DND-41 (cell line): ENCODE results near the gene ARMC3.

ENCODE experiments used
- ATAC-seq: fragments of 200-7000 bp; cut with Tn5 transposase; 3 replicates; pipeline ENCODE4 v1.9.1; 2021; ENCODE audit warnings: low read depth; ENCODE audit not compliant: insufficient read depth
- DNase-seq: peaks from one replicate; pipeline ENCODE4 v3.0.0-alpha.2; 2020
- H2AFZ ChIP-seq: 2 replicates; pipeline ENCODE4 v1.6.0; 2012; ENCODE audit warnings: low read depth, low read length
- H3K27ac ChIP-seq: 2 replicates; pipeline ENCODE4 v1.5.1; 2012; ENCODE audit warnings: low read length, inconsistent platforms
- H3K27me3 ChIP-seq: fragments of 200-600 bp; sonication (generic); 2 replicates; pipeline ENCODE4 v1.6.0; 2012; ENCODE audit warnings: low read length, mild to moderate bottlenecking, inconsistent platforms; ENCODE audit not compliant: insufficient read depth, poor library complexity
- H3K36me3 ChIP-seq: 2 replicates; pipeline ENCODE4 v1.5.1; 2012; ENCODE audit warnings: low read length, inconsistent platforms; ENCODE audit not compliant: insufficient read depth
- H3K4me1 ChIP-seq: 2 replicates; pipeline ENCODE4 v1.5.1; 2012; ENCODE audit warnings: mild to moderate bottlenecking, low read length; ENCODE audit not compliant: insufficient read depth
- H3K4me2 ChIP-seq: 2 replicates; pipeline ENCODE4 v1.6.0; 2012; ENCODE audit warnings: mild to moderate bottlenecking, moderate library complexity, low read length, inconsistent platforms; ENCODE audit not compliant: insufficient read depth
- H3K4me3 ChIP-seq, 2 experiments: fragments of 200-600 bp in 1 of 2; shearing (Covaris generic) in 1 of 2; 2 replicates each; pipeline ENCODE4 v1.5.1; 2012 to 2016; ENCODE audit warnings: inconsistent platforms in 2 of 2, low read length in 2 of 2, mild to moderate bottlenecking in 2 of 2, low read depth in 1 of 2, moderate library complexity in 1 of 2
- H3K79me2 ChIP-seq: 2 replicates; pipeline ENCODE4 v1.6.0; 2012; ENCODE audit warnings: low read length, inconsistent platforms; ENCODE audit not compliant: insufficient read depth
- H3K9ac ChIP-seq: 2 replicates; pipeline ENCODE4 v1.6.0; 2012; ENCODE audit warnings: low read depth, mild to moderate bottlenecking, inconsistent platforms, low read length, moderate library complexity
- H3K9me3 ChIP-seq: 2 replicates; pipeline ENCODE4 v1.5.1; 2012; ENCODE audit warnings: low read length, moderate library complexity, mild to moderate bottlenecking, inconsistent platforms; ENCODE audit not compliant: insufficient read depth, severe bottlenecking
- H4K20me1 ChIP-seq: 2 replicates; pipeline ENCODE4 v1.6.0; 2012; ENCODE audit warnings: low read length; ENCODE audit not compliant: insufficient read depth
- CTCF ChIP-seq: IDR thresholded peaks from 2 replicates; pipeline ENCODE4 v1.5.1; 2012; ENCODE audit warnings: borderline replicate concordance, low read length, moderate library complexity, mild to moderate bottlenecking; ENCODE audit not compliant: poor library complexity, severe bottlenecking; ENCODE audit errors: extremely low read depth
- EZH2 ChIP-seq: IDR thresholded peaks from 3 replicates; pipeline ENCODE4 v1.6.1; 2012; ENCODE audit warnings: borderline replicate concordance, low read depth, mild to moderate bottlenecking, moderate library complexity, low read length, inconsistent platforms; ENCODE audit not compliant: severe bottlenecking

ARMC3 gene

GRCh38 chr10:22942437-22942836 is 14.6 kb downstream of the ARMC3 start:
- Histone ChIP-seq H3K27ac (no peak overlapping the region), H3K4me3 (no peak overlapping the region), H2AFZ (no peak overlapping the region), H3K36me3 (no peaks in the 10 kb centered on the region), H3K9ac (no peak overlapping the region), H4K20me1 (no peaks in the 10 kb centered on the region), H3K4me1 (no peaks in the 10 kb centered on the region), H3K79me2 (no peaks in the 10 kb centered on the region), H3K27me3 (no peaks in the 10 kb centered on the region), H3K4me2 (no peak overlapping the region), H3K9me3 (no peaks in the 10 kb centered on the region)
- DNase-seq (no peak), ATAC-seq (no peak)
- no peak for TF ChIP-seq CTCF
- no peak for TF ChIP-seq EZH2

- H4K20me1 ChIP-seq: no peaks in the 10 kb centered on the region
- no peaks in the 10 kb centered on the region for H3K27me3 ChIP-seq
- H3K27ac ChIP-seq: no peak overlapping the region
- DNase-seq: no peak
- H3K9ac ChIP-seq: no peak overlapping the region
- no peaks in the 10 kb centered on the region for H3K36me3 ChIP-seq
- H3K4me2 ChIP-seq: no peak overlapping the region
- H3K79me2 ChIP-seq: no peaks in the 10 kb centered on the region
- no peak for ATAC-seq
- TF ChIP-seq EZH2 (no peak), CTCF (no peak)
- H3K9me3 ChIP-seq: peaks cover 2% of the 10 kb centered on the region
- no peaks in the 10 kb centered on the region for H3K4me1 ChIP-seq
- H3K4me3 ChIP-seq: no peak overlapping the region
- no peak overlapping the region for H2AFZ ChIP-seq
These were observed 18.3 kb downstream of the ARMC3 start for GRCh38 chr10:22945934-22946673.

- TF ChIP-seq CTCF: no peak
- no peak for ATAC-seq
- DNase-seq: no peak
- Histone ChIP-seq H3K9ac (no peak overlapping the region), H3K4me1 (no peaks in the 10 kb centered on the region), H3K9me3 (no peaks in the 10 kb centered on the region), H3K27me3 (no peaks in the 10 kb centered on the region), H2AFZ (no peak overlapping the region), H3K79me2 (no peaks in the 10 kb centered on the region), H3K36me3 (no peaks in the 10 kb centered on the region), H3K4me2 (no peak overlapping the region), H4K20me1 (no peaks in the 10 kb centered on the region), H3K4me3 (no peak overlapping the region), H3K27ac (no peak overlapping the region)
These were observed 27.1 kb downstream of the ARMC3 start for GRCh38 chr10:22954970-22955369.
